Astrocyte (in vitro differentiated cells and primary cell): ENCODE results near the gene PTGIR.

Experiments
- CTCF ChIP-seq: IDR thresholded peaks from 2 replicates; pipeline ENCODE4 v1.5.1; 2011; ENCODE audit warnings: low read depth, mild to moderate bottlenecking, inconsistent platforms, low read length, moderate library complexity; ENCODE audit not compliant: insufficient read depth
- EZH2 ChIP-seq: IDR thresholded peaks from 2 replicates; pipeline ENCODE4 v1.6.1; 2012; ENCODE audit warnings: mild to moderate bottlenecking, low read length, inconsistent platforms; ENCODE audit not compliant: insufficient read depth

GRCh38 chr19:46620716-46621115 lies 4.2 kb downstream of the PTGIR start:
- TF ChIP-seq EZH2 (no peak), CTCF (no peak)
